NCI-H345 treated with DMSO at 0.1 percent for 48 hours (cell line): ENCODE measurements around the gene PSPN.
"Not testable (repeated sequence)": the region's sequence is repeated elsewhere in the genome, so short reads cannot be mapped to it uniquely, and the experiment has no call there.

Experiments
- DNase-seq: peaks from one replicate; lab custom pipeline; 2025; ENCODE audit not compliant: unreplicated experiment; lab: John Stamatoyannopoulos, UW

The PSPN gene

DNA sequence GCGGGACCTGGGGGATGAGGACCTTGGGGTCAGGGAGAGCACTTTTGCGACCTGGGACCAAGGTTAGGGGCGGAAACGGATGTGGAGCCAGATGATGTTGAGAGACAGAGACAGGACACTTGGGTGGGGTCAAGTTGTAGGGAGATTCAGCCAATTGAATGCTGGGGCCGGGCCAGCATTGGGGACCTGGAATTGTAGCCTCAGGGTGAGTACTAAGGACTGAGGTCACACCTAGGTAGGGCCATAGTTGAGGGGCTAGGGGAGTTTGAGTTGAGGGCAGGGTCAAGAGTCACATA lies 2.0 kb downstream of the PSPN start:
- DNase-seq, result no peak

DNA sequence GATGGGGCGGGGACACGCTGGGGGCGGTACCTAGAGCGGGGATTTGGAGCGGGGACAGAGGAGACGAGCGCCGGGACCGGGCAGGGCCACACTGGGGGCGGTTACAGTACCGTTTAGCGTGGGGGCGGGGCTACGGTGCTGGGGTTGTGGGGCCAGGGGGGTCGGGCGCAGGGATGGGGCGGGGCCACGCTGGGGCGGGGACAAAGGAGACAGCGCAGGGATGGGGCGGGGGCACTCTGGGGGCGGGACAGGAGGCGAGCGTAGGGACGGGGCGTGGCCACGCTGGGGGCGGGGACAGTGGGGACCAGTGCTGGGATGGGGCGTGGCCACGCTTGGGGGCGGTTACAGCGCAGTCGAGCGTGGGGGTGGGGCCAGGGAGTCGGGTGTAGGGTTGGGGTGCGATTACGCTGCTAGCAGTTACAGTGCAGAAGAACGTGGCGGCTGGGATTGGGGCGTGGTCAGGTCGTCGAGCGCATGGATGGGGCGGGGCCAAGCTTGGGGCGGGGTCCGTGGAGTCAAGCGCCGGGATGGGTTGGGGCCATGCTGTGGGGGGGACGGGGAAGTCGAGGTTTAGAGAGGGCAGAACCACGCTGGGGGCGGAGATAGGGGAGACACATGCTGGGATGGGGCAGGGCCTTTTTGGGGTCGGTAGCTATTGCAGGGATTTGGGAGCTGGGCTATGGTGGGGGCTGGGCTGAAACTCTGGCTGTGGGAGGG lies 2.5 kb downstream of the PSPN start:
- peak; percentile 88 for DNase-seq

DNA sequence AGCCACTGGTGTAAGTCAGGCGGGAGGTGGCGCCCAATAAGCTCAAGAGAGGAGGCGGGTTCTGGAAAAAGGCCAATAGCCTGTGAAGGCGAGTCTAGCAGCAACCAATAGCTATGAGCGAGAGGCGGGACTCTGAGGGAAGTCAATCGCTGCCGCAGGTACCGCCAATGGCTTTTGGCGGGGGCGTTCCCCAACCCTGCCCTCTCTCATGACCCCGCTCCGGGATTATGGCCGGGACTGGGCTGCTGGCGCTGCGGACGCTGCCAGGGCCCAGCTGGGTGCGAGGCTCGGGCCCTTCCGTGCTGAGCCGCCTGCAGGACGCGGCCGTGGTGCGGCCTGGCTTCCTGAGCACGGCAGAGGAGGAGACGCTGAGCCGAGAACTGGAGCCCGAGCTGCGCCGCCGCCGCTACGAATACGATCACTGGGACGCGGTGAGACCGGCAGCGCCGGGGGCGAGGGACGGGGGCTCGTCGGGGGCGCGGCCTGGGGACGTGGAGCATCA lies 3.1 kb downstream of the PSPN start, which contains the start of gene ALKBH7:
Gene ALKBH7 (plus strand): TSS at position 201 of the 502 bp plus-strand sequence. CDS start 27 bp downstream, at position 228.
- DNase-seq, result peak; percentile 99

DNA sequence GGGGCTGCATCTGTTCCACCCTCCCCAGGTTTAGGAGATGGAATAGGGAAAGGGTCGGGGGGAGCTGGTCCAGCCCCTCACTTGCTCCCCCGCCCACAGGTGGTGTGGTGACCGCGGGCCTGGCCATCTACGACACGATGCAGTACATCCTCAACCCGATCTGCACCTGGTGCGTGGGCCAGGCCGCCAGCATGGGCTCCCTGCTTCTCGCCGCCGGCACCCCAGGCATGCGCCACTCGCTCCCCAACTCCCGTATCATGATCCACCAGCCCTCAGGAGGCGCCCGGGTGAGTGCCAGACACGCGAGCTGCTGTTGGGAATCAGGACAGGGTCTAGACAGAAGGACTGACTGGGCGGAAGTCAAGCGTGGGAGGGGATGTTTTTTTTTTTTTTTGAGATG lies 11.4 kb downstream of the PSPN start:
- no peak for DNase-seq

DNA sequence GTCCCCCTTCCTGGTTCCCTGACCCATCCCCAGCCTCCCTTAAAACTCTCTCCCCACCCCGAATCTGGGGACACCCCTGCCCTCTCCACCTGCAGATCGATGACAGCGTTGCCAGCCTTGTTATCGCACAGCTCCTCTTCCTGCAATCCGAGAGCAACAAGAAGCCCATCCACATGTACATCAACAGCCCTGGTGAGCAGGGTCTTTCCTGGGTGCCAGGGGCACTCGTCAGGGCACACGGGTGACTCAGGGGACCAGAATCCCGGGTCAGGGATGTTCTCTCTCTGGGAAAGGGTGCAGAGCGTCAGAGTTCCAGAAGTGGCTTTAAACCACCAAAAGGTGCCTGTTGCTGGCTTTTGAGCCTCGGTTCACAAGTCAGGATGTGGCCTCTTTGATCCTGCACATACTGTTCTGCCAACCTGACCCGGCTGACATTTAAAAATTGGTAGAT lies 13.4 kb downstream of the PSPN start:
- no peak for DNase-seq

DNA sequence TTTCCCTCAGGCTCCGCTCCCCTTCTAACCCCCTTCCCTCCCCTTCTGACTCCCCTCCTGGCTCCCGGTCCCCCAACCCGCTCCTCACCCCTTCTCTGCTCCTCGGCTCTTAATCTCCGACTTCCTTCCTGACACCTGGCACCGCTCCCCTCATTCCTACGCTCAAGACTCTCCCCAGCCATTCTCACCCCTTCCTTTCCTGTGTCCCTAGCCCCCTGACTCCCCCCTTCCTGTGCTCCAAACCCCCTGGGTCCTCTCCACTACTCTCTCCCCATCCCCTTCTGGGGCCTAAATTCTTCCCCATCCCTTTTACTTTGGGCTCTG lies 13.7 kb downstream of the PSPN start:
- DNase-seq, result no peak

DNA sequence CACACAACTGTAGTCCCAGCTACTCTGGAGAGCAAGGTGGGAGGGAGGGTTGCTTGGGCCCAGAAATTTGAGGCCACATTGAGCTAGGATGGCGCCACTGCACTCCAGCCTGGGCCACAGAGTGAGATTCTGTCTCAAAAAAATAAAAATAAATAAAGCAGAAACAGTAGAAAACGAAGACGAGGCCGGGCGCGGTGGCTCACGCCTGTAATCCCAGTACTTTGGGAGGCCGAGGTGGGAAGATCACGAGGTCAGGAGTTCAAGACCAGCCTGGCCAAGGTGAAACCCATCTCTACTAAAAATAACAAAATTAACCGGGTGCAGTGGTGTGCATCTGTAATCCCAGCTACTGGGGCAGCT lies 14.9 kb downstream of the PSPN start:
- DNase-seq, result not testable (repeated sequence)

DNA sequence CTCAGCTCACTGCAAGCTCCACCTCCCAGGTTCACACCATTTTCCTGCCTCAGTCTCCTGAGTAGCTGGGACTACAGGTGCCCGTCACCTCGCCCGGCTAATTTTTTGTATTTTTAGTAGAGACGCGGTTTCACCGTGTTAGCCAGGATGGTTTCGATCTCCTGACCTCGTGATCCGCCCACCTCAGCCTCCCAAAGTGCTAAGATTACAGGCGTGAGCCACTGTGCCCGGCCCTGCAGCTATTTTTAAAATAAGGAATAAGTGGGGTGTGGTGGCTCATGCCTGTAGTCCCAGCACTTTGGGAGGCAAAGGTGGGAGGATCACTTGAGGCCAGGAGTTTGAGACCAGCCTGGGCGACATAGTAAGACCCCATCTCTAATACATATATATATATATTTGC lies 15.3 kb downstream of the PSPN start:
- not testable (repeated sequence) for DNase-seq

DNA sequence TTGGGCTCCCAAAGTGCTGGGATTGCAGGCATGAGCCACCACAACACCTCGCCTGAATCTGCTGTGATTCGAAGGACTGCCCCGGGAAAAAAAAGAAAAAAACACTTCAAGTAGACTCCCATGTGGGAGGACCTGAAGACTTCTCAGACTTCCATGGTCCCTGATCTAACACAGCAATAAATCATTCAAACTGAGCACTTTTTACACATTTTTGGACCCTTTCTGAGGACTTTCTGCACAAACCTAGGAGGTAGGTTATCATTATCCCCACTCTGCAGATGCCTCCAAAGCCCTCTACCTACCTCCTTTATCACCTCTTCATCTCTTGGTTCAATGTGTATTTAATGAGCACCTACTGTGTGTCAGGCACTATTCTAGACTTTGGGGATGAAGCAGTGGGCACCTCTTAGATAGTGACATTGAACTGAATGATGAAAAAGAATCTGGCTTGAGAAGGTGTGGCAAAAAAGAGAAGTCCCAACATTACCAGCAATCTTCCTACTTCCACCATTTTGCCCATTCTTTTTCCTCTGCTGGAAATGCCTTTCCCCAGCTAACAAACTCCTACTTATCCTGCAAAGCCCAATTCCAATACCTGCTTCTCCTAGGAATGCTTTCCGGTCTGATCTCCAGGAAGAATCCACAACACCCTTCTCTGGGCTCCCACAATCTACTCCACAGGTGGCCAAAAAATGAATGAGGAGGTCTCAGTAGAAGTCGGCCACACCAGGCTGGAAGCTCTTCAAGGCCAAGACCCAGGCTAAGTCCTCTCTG lies 16.0 kb downstream of the PSPN start:
- DNase-seq, result no peak

DNA sequence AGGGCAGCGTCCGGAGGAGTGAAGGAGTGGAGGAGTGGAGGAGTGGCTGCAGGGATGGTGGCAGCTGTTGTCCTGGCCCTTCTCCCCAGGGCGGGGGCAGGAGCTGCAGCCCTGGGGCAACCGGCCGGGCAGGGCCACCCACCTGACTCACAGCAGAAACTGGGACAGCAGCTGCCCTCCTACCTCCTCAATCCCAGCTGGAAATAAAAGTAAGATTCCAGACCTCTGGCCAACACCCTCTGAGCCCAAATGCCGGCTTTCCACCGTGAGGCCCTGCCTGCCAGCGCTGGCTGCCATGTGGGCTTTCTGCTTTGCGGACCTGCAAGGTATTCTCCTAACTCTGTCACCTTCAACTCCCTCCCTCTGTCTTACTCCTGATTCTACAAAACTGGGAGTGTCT lies 17.7 kb downstream of the PSPN start:
- no peak for DNase-seq

DNA sequence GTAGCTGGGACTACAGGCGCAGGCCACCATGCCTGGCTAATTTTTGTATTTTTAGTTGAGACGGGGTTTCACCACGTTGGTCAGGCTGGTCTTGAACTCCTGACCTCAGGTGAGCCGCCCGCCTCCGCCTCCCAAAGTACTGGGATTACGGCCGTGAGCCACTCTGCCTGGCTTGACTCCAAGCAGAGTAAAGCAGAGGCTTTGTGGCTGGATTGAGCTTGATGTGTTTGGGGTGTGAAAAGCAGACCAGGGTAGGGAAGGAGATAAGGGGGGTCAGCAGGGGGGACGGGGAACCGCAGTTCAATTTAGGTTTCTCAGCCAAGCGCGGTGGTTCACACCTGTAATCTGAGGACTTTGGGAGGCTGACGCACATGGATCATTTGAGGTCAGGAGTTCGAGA lies 18.6 kb downstream of the PSPN start:
- no peak for DNase-seq

DNA sequence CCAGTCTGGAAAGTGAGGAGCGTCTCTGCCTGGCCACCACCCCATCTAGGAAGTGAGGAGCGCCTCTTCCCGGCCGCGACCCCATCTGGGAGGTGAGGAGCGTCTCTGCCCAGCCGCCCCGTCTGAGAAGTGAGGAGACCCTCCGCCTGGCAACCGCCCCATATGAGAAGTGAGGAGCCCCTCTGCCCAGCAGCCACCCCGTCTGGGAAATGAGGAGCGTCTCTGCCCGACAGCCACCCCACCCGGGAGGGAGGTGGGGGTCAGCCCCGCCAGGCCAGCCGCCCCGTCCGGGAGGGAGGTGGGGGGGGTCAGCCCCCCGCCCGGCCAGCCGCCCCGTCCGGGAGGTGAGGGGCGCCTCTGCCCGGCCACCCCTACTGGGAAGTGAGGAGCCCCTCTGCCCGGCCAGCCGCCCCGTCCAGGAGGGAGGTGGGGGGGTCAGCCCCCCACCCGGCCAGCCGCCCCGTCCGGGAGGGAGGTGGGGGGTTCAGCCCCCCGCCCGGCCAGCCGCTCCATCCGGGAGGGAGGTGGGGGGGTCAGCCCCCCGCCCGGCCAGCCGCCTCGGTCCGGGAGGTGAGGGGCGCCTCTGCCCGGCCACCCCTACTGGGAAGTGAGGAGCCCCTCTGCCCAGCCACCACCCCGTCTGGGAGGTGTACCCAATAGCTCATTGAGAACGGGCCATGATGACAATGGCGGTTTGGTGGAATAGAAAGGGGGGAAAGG lies 20.3 kb downstream of the PSPN start:
- DNase-seq, result not testable (repeated sequence)

DNA sequence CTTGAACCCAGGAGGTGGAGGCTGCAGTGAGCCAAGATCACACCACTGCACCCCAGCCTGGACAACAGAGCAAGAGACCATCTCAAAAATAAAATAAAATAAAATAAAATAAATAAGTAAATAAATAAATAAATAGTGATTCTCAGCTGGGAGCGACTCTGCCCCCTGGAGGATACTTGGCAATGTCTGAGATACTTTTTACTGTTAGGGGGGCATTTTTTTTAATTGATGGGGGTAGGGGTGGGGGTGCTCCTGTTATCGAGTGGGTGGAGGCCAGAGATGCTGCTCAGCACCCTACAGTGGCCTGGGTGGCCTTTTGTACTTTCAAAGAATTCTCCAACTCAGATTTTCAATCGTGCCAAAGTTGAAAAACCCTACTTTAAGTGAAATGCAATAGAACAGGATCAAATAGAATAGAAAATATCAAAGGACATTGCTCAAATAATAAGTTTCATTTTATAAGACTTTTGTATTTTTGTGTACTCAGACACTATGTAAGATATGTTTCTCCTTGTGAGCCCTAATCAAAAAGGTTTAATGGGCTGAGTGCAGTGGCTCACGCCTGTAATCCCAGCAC lies 21.5 kb downstream of the PSPN start:
- DNase-seq, result no peak

DNA sequence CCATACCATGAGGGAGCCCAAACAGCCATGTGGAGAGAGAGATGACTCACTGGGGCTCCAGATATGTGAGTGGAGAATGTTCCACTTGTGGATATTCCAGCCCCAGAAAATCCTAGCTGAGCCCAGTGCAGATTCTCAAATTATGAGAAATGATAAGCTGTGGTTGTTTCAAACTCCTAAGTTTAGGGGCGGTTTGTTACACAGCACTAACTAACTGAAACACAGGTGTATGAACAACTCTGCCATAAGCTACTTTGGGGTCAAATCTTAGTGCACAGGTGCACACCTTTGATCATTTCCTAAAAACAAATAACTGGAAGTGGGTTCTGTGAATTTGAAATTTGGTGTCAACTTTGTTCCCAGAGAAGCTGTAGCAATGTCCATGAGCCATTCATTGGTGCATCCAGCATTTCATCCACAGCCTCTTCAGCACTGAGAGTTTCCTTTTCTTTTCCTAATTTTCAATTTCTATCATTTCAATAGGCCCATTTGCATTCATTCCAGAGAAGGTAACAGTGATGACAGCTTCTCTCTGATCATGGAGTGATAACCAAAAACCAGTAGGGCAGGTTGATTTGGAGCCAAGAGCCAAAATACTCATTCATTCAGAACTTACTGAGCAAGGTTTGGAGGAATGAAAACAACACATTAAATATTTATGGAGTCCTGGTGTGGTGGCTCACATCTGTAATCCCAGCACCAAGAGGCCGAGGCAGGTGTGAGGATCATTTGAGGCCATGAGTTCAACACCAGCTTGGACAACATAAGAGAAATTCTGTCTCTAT lies 23.2 kb downstream of the PSPN start:
- no peak for DNase-seq

DNA sequence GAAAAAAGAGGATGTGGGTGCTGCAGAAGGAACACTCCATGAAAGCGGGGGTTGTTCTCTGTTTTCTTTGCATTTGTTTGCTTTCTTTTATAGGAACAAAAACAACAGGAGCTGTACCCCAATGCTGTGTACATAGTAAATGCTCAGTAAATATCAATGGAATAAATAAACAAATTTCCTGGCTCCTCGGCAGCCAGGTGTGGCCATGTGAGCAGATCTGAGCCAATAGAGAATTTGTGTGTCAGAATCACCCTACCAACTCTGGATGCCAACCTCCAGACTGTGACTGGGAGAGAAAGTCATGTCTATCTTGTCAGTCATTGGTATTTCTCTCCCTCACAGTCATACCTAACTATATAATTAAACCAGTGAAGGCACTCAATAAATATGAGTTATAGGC lies 25.0 kb downstream of the PSPN start:
- DNase-seq, result no peak

DNA sequence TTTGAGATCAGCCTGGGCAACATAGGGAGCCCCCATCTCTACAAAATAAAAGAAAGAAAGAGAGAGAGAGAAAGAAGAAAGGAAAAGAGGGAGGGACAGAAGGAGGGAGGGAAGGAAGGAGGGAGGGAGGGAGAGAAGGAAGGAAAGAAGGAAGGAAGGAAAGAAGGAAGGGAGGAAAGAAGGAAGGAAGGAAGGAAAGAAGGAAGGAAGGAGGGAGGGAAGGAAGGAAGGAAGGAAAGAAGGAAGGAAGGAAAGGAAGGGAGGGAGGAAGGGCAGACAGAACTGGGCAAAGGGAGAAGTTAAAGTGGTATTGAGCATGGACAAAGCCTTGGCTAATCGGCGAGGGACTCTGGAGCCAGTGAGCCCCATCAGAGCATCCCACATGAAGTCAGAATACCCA lies 26.5 kb downstream of the PSPN start:
- not testable (repeated sequence) for DNase-seq

DNA sequence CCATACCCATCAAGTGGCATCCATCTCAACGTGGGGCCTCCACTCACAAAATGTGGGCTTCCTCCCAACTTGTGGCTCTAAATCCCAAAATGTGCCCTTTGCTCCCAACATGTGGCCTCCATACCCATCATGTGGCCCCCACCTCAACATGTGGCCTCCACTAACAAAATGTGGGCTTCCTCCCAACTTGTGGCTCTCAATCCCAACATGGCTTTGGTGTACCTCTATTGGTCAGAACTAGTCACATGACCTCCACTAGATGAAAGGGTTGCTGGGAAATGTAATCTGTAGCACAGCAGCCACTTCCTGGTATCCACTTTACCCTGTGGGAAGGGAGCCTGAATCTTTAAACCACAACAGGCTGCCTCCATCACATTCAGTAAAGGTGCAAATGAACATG lies 32.3 kb downstream of the PSPN start:
- DNase-seq, result no peak

DNA sequence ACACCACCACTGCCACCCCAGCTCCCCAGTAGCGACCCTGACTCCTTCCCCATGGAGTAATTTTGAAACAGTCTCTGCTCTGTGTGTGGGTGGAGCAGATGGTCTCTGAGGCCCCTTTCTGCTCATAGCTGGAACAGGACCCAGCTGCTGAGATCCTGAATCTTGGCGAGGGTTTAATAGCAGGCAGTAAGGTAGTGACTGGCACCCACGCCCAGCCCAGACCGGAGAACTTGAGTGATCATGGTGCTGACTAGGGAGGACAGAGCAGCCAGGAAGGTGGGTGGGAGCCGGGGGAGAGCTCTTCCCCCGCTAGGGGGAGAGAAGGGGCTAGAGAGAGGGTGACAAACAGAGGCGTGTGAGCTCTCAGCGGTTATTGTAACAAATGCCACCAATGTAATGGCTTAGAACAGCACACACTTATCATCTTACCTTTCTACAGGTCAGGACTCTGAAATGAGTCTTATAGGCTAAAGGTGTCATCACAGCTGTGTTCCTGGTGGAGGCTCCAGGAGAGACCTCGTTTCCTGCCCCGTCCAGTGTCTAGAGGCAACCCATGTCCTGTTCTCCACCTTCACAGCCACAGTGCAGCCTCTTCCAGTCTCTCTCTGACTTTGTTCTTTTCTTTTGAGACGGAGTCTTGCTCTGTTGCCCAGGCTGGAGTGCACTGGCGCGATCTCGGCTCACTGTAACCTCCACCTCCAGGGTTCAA lies 35.1 kb downstream of the PSPN start:
- DNase-seq, result no peak

DNA sequence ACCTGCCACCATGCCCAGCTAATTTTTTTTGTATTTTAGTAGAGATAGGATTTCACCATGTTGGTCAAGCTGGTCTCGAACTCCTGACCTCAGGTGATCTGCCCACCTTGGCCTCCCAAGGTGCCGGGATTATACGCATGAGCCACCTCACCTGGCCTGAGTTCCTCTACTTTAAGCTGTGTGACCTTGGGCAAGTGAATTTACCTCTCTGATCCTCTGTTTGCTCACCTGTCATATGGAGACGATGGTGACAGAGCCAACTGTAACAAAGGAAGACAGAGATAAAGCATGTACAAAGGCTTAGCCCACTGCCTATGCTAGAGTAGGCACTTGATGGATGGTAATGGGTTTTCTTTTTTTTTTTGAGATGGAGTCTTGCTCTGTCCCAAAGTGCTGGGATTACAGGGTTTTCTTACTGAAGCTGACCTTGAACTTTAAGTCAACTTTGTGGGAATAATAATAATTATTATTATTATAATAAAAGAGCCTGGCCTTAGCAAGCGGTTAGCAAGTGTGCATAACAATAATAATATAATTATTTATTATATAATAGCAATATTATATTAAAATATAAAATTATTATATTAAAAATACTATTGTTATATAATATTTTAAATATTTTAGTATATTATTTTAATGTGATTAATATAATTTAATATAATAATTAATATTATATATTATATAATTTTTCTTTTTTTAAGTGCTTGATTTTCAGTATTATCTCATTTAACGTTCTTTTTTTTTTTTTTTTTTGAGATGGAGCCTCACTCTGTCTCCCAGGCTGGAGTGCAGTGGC lies 41.0 kb downstream of the PSPN start:
- DNase-seq, result no peak
